Tibial nerve (tissue), 3 donors: ENCODE results near the gene LGALS1.

Experiments
- POLR2A ChIP-seq, 2 donors: fragments of 450-650 bp; IDR thresholded peaks; one replicate each; pipeline ENCODE4 v1.6.1; 2017; ENCODE audit warnings: antibody characterized with exemption in 2 of 2, mild to moderate bottlenecking in 2 of 2, moderate library complexity in 2 of 2
- TF ChIP-seq, protein P1 (sequence below), 5 experiments: fragments of 200-600 bp in 3 of 5; fragments of 450-650 bp in 2 of 5; sonication (generic) in 3 of 5; IDR thresholded peaks; one replicate each; pipeline ENCODE4 v1.5.1; 2016 to 2019; ENCODE audit warnings: antibody characterized with exemption in 5 of 5, mild to moderate bottlenecking in 3 of 5, moderate library complexity in 2 of 5

DNA sequence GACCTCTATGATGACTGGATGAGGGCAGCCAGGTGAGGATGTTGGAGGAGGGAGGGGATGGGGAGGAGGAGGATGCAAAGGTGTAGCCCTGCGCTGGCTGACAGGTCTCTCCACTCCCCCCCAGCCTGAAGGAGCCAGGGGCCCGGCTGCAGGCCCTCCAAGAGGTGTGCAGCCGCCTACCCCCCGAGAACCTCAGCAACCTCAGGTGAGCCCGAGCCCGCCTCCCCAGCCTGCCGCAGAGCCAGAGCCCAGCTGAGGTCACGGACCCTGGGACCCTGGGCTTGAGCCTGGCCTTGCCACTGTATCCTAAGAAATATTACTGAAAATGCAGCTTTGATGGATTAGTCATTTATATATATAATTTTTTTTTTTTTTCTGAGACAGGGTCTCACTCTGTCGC is 28.1 kb upstream of the LGALS1 start:
- TF ChIP-seq, protein P1, sequence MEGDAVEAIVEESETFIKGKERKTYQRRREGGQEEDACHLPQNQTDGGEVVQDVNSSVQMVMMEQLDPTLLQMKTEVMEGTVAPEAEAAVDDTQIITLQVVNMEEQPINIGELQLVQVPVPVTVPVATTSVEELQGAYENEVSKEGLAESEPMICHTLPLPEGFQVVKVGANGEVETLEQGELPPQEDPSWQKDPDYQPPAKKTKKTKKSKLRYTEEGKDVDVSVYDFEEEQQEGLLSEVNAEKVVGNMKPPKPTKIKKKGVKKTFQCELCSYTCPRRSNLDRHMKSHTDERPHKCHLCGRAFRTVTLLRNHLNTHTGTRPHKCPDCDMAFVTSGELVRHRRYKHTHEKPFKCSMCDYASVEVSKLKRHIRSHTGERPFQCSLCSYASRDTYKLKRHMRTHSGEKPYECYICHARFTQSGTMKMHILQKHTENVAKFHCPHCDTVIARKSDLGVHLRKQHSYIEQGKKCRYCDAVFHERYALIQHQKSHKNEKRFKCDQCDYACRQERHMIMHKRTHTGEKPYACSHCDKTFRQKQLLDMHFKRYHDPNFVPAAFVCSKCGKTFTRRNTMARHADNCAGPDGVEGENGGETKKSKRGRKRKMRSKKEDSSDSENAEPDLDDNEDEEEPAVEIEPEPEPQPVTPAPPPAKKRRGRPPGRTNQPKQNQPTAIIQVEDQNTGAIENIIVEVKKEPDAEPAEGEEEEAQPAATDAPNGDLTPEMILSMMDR (IDR thresholded peaks at IDR 0.05) = no peak
- TF ChIP-seq POLR2A (IDR thresholded peaks at IDR 0.05) = no peak
